Brain microvascular endothelial cell (primary cell): ENCODE results near the gene FGF12.
"Not testable (repeated sequence)": the region's sequence is repeated elsewhere in the genome, so short reads cannot be mapped to it uniquely, and the experiment has no call there.

Source experiments
- DNase-seq: peaks from one replicate; pipeline ENCODE4 v3.0.0-alpha.2; 2020
- H3K27ac ChIP-seq: fragments of 250-450 bp; sonication (Bioruptor Pico); 2 replicates; pipeline ENCODE4 v1.5.1; 2020; ENCODE audit warnings: mild to moderate bottlenecking, moderate library complexity
- H3K27me3 ChIP-seq: fragments of 250-450 bp; sonication (Bioruptor Pico); replicated peaks from 2 replicates; pipeline ENCODE4 v1.5.1; 2020; ENCODE audit warnings: mild to moderate bottlenecking
- H3K36me3 ChIP-seq: fragments of 250-450 bp; sonication (Bioruptor Pico); replicated peaks from 2 replicates; pipeline ENCODE4 v1.5.1; 2020; ENCODE audit warnings: mild to moderate bottlenecking
- H3K4me3 ChIP-seq: 2 replicates; pipeline ENCODE4 v1.5.1; 2011; ENCODE audit warnings: low read depth, mild to moderate bottlenecking, control low read depth, low read length, moderate library complexity
- CTCF ChIP-seq: IDR thresholded peaks from 2 replicates; pipeline ENCODE4 v1.5.1; 2011; ENCODE audit warnings: low read depth, mild to moderate bottlenecking, moderate library complexity, low read length, control low read depth, inconsistent platforms; ENCODE audit errors: missing control alignments
- in situ Hi-C: cut with HindIII; loops from 2 replicates; pipeline ENCODE4 v1.10.0; 2017; ENCODE audit warnings: low sequenced_read_pairs, low pct_ligation_motif_present

FGF12 gene

GRCh38 chr3:192747746-192748145 lies 20.4 kb upstream of the FGF12 start:
- DNase-seq = no peak
- no peak for TF ChIP-seq CTCF
- Histone ChIP-seq H3K27me3 (no peaks in the 10 kb centered on the region), H3K36me3 (no peaks in the 10 kb centered on the region), H3K27ac (no peak overlapping the region), H3K4me3 (no peak overlapping the region)
- in situ Hi-C loops = no loop called here

- no peaks in the 10 kb centered on the region for H3K36me3 ChIP-seq
- in situ Hi-C loops = no loop called here
- H3K4me3 ChIP-seq = no peak overlapping the region
- H3K27ac ChIP-seq = no peak overlapping the region
- TF ChIP-seq CTCF = no peak
- DNase-seq = no peak
- no peaks in the 10 kb centered on the region for H3K27me3 ChIP-seq
Measured at GRCh38 chr3:192747145-192747544, 19.8 kb upstream of the FGF12 start.

- no peak overlapping the region for H3K4me3 ChIP-seq
- DNase-seq = no peak
- no peak for TF ChIP-seq CTCF
- no peaks in the 10 kb centered on the region for H3K36me3 ChIP-seq
- in situ Hi-C loops = no loop called here
- H3K27me3 ChIP-seq = no peaks in the 10 kb centered on the region
- no peak overlapping the region for H3K27ac ChIP-seq
Measured at GRCh38 chr3:192745150-192745549, 17.8 kb upstream of the FGF12 start.

GRCh38 chr3:192744604-192745003 lies 17.3 kb upstream of the FGF12 start:
- DNase-seq, H3K27me3 ChIP-seq, in situ Hi-C loops, H3K27ac ChIP-seq, H3K4me3 ChIP-seq, H3K36me3 ChIP-seq: not testable (repeated sequence)

- Histone ChIP-seq H3K27ac (no peak overlapping the region), H3K36me3 (no peaks in the 10 kb centered on the region), H3K4me3 (no peak overlapping the region), H3K27me3 (no peaks in the 10 kb centered on the region)
- in situ Hi-C loops = no loop called here
- no peak for DNase-seq
- no peak for TF ChIP-seq CTCF
Measured at GRCh38 chr3:192737506-192737905, 10.2 kb upstream of the FGF12 start.

- Histone ChIP-seq H3K27me3 (no peaks in the 10 kb centered on the region), H3K27ac (no peak overlapping the region), H3K36me3 (no peaks in the 10 kb centered on the region), H3K4me3 (no peak overlapping the region)
- no peak for DNase-seq
- no peak for TF ChIP-seq CTCF
- in situ Hi-C loops = no loop called here
Measured at GRCh38 chr3:192731233-192731632, 3.9 kb upstream of the FGF12 start.
